ENCODE results near the gene CLRN3. TPM values are rescaled to one million over a fixed set of nuclear protein-coding genes. Genes with fewer than 3 reads are reported as not detected.

Gene CLRN3
- total RNA-seq, 4 donors from 2014 or later = 35.2 to 167 (median 77.1) TPM

DNA sequence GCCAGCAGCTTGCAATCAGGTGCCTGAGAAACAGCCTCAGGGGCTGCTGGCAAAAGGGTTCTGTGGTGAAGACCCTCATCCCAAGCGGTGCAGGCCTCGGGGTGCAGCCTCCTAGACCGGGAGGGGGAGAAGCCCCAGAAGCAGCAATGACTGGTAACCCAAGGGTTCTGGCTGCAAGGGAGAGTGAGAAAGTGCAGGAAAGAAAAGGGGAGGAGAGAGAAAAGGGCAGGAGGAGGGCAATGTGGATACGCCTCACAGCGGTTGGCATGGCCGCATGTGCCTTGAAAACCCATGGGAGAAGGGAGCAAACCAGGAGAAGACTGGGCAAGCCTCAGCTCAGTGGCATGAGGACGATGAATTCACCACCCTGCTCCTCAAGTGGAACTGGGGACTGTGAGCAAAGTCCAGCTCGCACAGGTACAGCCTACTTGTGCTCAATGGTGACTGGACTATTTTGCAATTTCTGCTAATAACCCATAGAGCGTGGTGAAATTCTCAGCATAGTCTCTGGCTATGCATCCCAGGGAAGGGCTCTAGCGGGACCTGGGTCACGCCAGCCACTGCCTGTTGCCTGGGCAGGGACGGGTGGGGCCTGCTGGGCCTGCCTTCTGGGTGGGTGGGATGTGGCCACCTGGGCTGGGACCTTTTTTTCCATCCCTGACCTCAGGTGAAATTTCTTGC, 6.2 kb downstream of the CLRN3 start:
- H3K4me3 ChIP-seq = no peak overlapping the region
- intact Hi-C loops (cut with DNase I; ENCODE audit: low total_unique reads) = no loop called here
- no peaks in the 10 kb centered on the region for H3K36me3 ChIP-seq
- TF ChIP-seq POLR2AphosphoS5 (IDR thresholded peaks at IDR 0.05) = peak in 1 of 3 donors; percentile 65
- TF ChIP-seq POLR2A (IDR thresholded peaks at IDR 0.05) = no peak
- TF ChIP-seq, protein P1, sequence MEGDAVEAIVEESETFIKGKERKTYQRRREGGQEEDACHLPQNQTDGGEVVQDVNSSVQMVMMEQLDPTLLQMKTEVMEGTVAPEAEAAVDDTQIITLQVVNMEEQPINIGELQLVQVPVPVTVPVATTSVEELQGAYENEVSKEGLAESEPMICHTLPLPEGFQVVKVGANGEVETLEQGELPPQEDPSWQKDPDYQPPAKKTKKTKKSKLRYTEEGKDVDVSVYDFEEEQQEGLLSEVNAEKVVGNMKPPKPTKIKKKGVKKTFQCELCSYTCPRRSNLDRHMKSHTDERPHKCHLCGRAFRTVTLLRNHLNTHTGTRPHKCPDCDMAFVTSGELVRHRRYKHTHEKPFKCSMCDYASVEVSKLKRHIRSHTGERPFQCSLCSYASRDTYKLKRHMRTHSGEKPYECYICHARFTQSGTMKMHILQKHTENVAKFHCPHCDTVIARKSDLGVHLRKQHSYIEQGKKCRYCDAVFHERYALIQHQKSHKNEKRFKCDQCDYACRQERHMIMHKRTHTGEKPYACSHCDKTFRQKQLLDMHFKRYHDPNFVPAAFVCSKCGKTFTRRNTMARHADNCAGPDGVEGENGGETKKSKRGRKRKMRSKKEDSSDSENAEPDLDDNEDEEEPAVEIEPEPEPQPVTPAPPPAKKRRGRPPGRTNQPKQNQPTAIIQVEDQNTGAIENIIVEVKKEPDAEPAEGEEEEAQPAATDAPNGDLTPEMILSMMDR (IDR thresholded peaks at IDR 0.05) = no peak
- no peak for TF ChIP-seq EP300 (IDR thresholded peaks at IDR 0.05; ENCODE audit: low read depth)
- no peaks in the 10 kb centered on the region for H3K27me3 ChIP-seq
- peaks cover 9 to 81% (median 49%) of the 10 kb centered on the region in 4 donors for H3K4me1 ChIP-seq
- in situ Hi-C loops (cut with MboI; ENCODE audit: low pct_ligation_motif_present in 1 of 4, low pct_unique_long_range_greater_than_20kb in 1 of 4, low sequenced_read_pairs in 3 of 4) = no loop called here
- 69 to 96% methylated on average over 4 to 12 of the region's 12 CpGs for WGBS, 2 donors (ENCODE audit: low coverage in 1 of 2)
- H3K27ac ChIP-seq = peak overlapping the region; percentile 73 to 86 (median 84)
- no peaks in the 10 kb centered on the region for H3K9me3 ChIP-seq
- peak; percentile 63 for DNase-seq

DNA sequence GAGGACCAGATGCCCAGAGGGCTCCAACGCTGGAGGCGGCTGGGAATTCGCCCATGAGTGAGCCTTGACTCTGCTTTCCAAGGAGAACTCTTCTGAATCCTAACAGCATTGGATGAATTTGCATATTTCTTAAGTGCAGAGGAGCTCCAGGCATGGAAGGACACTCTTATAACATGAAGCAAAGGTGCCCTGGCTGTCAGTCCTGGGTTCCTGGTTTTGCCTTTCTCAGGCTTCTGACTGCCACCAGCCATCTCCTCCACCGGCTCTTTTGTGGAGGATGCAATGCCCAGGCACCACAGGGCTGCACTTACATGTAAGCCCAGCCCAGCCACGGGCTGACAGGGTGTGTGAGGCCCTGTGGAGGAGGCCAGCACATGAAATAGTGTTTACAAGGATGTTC, 8.2 kb downstream of the CLRN3 start:
- H3K4me3 ChIP-seq = no peak overlapping the region
- no peaks in the 10 kb centered on the region for H3K27me3 ChIP-seq
- TF ChIP-seq EP300 (IDR thresholded peaks at IDR 0.05; ENCODE audit: low read depth) = no peak
- no peak for TF ChIP-seq POLR2AphosphoS5 (IDR thresholded peaks at IDR 0.05)
- TF ChIP-seq POLR2A (IDR thresholded peaks at IDR 0.05) = no peak
- TF ChIP-seq, protein P1 (IDR thresholded peaks at IDR 0.05) = no peak
- H3K4me1 ChIP-seq = peaks cover 15 to 96% (median 62%) of the 10 kb centered on the region in 4 donors
- intact Hi-C loops (cut with DNase I; ENCODE audit: low total_unique reads) (no loop called here), in situ Hi-C loops (cut with MboI; ENCODE audit: low pct_ligation_motif_present in 1 of 4, low pct_unique_long_range_greater_than_20kb in 1 of 4, low sequenced_read_pairs in 3 of 4) (no loop called here)
- 86% methylated on average over 5 of the region's 5 CpGs; no CpG with 5 or more reads in 1 of the 2 donors for WGBS, 2 donors (ENCODE audit: low coverage in 1 of 2)
- no peak for DNase-seq
- H3K36me3 ChIP-seq = no peaks in the 10 kb centered on the region
- H3K27ac ChIP-seq = peak overlapping the region in 3 of 4 donors; percentile 13 to 86 (median 14)
- no peaks in the 10 kb centered on the region for H3K9me3 ChIP-seq

DNA sequence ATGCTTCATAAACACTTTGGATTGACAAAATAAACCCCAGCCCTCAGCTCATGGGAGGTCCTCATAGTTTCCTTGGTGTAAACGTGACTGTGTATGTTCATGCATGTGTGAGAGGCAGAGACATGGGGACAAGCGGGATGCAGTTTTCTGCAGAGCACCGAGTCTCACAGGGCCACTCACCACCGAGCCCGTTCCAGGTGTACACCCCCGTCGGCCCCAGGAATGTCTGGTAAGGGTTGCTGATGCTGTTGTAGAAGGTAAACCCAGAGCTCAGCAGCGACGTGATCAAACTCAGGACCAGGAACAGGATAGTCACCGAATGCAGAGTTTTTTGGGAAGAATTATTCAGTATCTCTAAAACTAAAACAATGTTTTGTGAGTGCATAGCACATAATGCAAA, 9.2 kb downstream of the CLRN3 start:
- TF ChIP-seq, protein P1 (IDR thresholded peaks at IDR 0.05) = no peak
- Histone ChIP-seq H3K4me3 (no peak overlapping the region), H3K9me3 (no peaks in the 10 kb centered on the region), H3K27me3 (no peaks in the 10 kb centered on the region), H3K27ac (peak overlapping the region in 3 of 4 donors; percentile 67 to 86 (median 70)), H3K4me1 (peaks cover 15 to 89% (median 59%) of the 10 kb centered on the region in 4 donors), H3K36me3 (no peaks in the 10 kb centered on the region)
- 88 to 100% methylated on average over 1 to 10 of the region's 10 CpGs for WGBS, 2 donors (ENCODE audit: low coverage in 1 of 2)
- no peak for DNase-seq
- intact Hi-C loops (cut with DNase I; ENCODE audit: low total_unique reads) (no loop called here), in situ Hi-C loops (cut with MboI; ENCODE audit: low pct_ligation_motif_present in 1 of 4, low pct_unique_long_range_greater_than_20kb in 1 of 4, low sequenced_read_pairs in 3 of 4) (no loop called here)

DNA sequence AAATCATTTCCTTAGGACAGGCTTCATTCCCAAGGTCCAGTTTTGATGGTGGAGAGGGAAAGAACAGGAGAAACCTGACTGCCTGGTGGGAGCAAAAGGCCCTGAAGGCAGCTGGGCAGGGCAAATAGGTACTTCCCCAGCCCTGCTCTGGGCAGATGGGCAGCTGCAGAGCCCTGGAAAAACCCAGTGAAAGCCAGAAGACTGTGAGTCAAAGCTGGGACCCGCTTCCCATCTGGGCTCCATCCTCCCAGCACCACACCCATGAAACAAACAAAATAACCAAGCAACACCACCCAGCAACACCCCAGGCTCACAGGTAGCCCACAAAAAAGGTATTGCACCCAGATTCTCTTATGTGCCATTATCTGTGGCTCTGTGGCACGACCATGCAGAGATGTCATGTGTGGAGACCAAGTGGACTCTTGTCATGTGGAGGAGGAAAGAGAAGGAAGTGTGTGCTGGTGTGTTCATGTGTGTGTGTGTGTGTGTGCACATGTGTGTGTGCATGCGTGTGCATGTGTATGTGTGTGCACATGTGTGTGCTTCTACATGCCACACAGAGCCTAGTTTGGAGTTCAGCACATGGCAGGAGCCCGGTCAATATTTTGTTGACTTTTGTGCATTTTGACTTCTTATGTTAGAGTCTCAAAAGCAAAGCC, 9.8 kb downstream of the CLRN3 start:
- no peaks in the 10 kb centered on the region for H3K9me3 ChIP-seq
- H3K27ac ChIP-seq = peak overlapping the region; percentile 67 to 86 (median 72)
- peaks cover 15 to 83% (median 53%) of the 10 kb centered on the region in 4 donors for H3K4me1 ChIP-seq

More for the DNA sequence above, 9.8 kb downstream of the CLRN3 start:
- H3K27me3 ChIP-seq = no peaks in the 10 kb centered on the region
- intact Hi-C loops (cut with DNase I; ENCODE audit: low total_unique reads) = no loop called here
- 61% methylated on average over 4 of the region's 4 CpGs; no CpG with 5 or more reads in 1 of the 2 donors for WGBS, 2 donors (ENCODE audit: low coverage in 1 of 2)
- in situ Hi-C loops (cut with MboI; ENCODE audit: low pct_ligation_motif_present in 1 of 4, low pct_unique_long_range_greater_than_20kb in 1 of 4, low sequenced_read_pairs in 3 of 4) = no loop called here
- no peak for DNase-seq
- no peak overlapping the region for H3K4me3 ChIP-seq
- no peak for TF ChIP-seq POLR2AphosphoS5 (IDR thresholded peaks at IDR 0.05)
- TF ChIP-seq POLR2A (IDR thresholded peaks at IDR 0.05) = no peak
- TF ChIP-seq, protein P1 (IDR thresholded peaks at IDR 0.05) = no peak
- no peak for TF ChIP-seq EP300 (IDR thresholded peaks at IDR 0.05; ENCODE audit: low read depth)
- no peaks in the 10 kb centered on the region for H3K36me3 ChIP-seq
